Activated CD4-positive, alpha-beta T cell treated with anti-CD3 and anti-CD28 coated beads, Interleukin-2, amount 10 ng/mL, durations not matched to agents 7 days and 5 days (primary cell): ENCODE measurements around the gene CKS1B. TPM values are rescaled to one million over a fixed set of nuclear protein-coding genes. Genes with fewer than 3 reads are reported as not detected.

ENCODE experiments used
- CTCF ChIA-PET: fragments of 350-600 bp; sonication (Branson Sonifier 250); formaldehyde crosslinking; loops from one replicate; lab custom pipeline; 2021; ENCODE audit warnings: antibody characterized with exemption; lab: Charles Lee
- POLR2A ChIA-PET: fragments of 350-600 bp; sonication (Branson Sonifier 250); formaldehyde crosslinking; loops from one replicate; lab custom pipeline; 2021; ENCODE audit warnings: antibody characterized with exemption; lab: Charles Lee
- DNase-seq: peaks from one replicate; pipeline ENCODE4 v3.0.0-alpha.2; 2020
- H3K27ac Mint-ChIP-seq: one replicate; pipeline ENCODE4 v1.8.0; 2021; ENCODE audit warnings: mild to moderate bottlenecking, moderate library complexity, mixed read lengths
- H3K27me3 Mint-ChIP-seq: one replicate; pipeline ENCODE4 v1.8.0; 2021; ENCODE audit warnings: mixed read lengths
- H3K36me3 Mint-ChIP-seq: one replicate; pipeline ENCODE4 v1.8.0; 2021; ENCODE audit warnings: low read depth, mixed read lengths
- H3K4me1 Mint-ChIP-seq: one replicate; pipeline ENCODE4 v1.8.0; 2021; ENCODE audit warnings: mixed read lengths
- H3K4me3 Mint-ChIP-seq: one replicate; pipeline ENCODE4 v1.8.0; 2021; ENCODE audit warnings: mild to moderate bottlenecking, moderate library complexity, mixed read lengths
- H3K9me3 Mint-ChIP-seq: one replicate; pipeline ENCODE4 v1.8.0; 2021; ENCODE audit warnings: mixed read lengths
- total RNA-seq, 2 experiments: library from RNA; stranded (reverse); gene quantifications; one replicate each; pipeline ENCODE4 v1.2.3, GENCODE V29; 2021

CKS1B gene
- total RNA-seq, 2 experiments from 2014 or later, result 147 to 157 TPM

DNA sequence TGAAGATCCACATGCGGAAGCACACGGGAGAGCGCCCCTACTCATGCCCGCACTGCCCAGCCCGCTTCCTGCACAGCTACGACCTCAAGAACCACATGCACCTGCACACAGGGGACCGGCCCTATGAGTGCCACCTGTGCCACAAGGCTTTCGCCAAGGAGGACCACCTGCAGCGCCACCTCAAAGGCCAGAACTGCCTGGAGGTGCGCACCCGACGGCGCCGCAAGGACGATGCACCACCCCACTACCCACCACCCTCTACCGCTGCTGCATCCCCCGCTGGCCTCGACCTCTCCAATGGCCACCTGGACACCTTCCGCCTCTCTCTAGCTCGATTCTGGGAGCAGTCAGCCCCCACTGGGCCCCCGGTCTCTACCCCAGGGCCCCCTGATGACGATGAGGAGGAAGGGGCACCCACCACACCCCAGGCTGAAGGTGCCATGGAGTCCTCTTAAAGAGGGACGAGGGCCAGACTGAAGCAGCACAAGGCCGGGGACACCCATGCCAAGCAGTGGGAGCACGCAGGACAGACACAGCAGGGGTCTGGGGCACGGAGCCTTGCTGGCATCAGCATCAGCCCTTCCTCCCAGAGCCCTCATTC is 41.9 kb downstream of the CKS1B start:
- peaks cover 75% of the 10 kb centered on the region for H3K4me1 Mint-ChIP-seq
- peak overlapping the region; percentile 84 for H3K27ac Mint-ChIP-seq
- ChIA-PET POLR2A (interaction anchor here (1.4 to 1.5 kb wide), 2 partner anchors 32 to 61 kb away, joined by 7 read pairs; no protein-coding TSS in a partner anchor), CTCF (interaction anchor here (0.9 to 17.4 kb wide), 17 partner anchors 9 to 76 kb away, joined by 3 to 222 read pairs (median 7); partner anchors contain the start of genes ADAM15, DCST1, DCST2 and FLAD1)
- no peak for DNase-seq
- H3K36me3 Mint-ChIP-seq, result peaks cover 62% of the 10 kb centered on the region
- no peaks in the 10 kb centered on the region for H3K9me3 Mint-ChIP-seq
- peak overlapping the region; percentile 62 for H3K4me3 Mint-ChIP-seq
- no peaks in the 10 kb centered on the region for H3K27me3 Mint-ChIP-seq

- no peak overlapping the region for H3K4me3 Mint-ChIP-seq
- H3K4me1 Mint-ChIP-seq, result peaks cover 70% of the 10 kb centered on the region
- peak; percentile 85 for DNase-seq
- no peaks in the 10 kb centered on the region for H3K27me3 Mint-ChIP-seq
- ChIA-PET CTCF (interaction anchor here (0.5 to 17.4 kb wide), 33 partner anchors 9 to 458 kb away, joined by 3 to 222 read pairs (median 4); partner anchors contain the start of genes ADAM15, DCST1, DCST2 and FLAD1), POLR2A (no interaction called here)
- no peaks in the 10 kb centered on the region for H3K9me3 Mint-ChIP-seq
- H3K36me3 Mint-ChIP-seq, result peaks cover 59% of the 10 kb centered on the region
- H3K27ac Mint-ChIP-seq, result peak overlapping the region; percentile 84
These were observed 42.8 kb downstream of the CKS1B start for GRCh38 chr1:155017041-155017945.

GRCh38 chr1:155017946-155018316 is 43.5 kb downstream of the CKS1B start:
- DNase-seq, result no peak
- no peak overlapping the region for H3K4me3 Mint-ChIP-seq
- H3K36me3 Mint-ChIP-seq, result peaks cover 53% of the 10 kb centered on the region
- H3K27ac Mint-ChIP-seq, result peak overlapping the region; percentile 41
- H3K9me3 Mint-ChIP-seq, result no peaks in the 10 kb centered on the region
- H3K27me3 Mint-ChIP-seq, result no peaks in the 10 kb centered on the region
- ChIA-PET POLR2A (no interaction called here), CTCF (interaction anchor here (0.5 to 17.4 kb wide), 29 partner anchors 8 to 458 kb away, joined by 3 to 222 read pairs (median 4); partner anchors contain the start of genes ADAM15, DCST1, DCST2 and FLAD1)
- H3K4me1 Mint-ChIP-seq, result peaks cover 67% of the 10 kb centered on the region

- DNase-seq, result no peak
- H3K27ac Mint-ChIP-seq, result peak overlapping the region; percentile 46
- H3K4me3 Mint-ChIP-seq, result no peak overlapping the region
- H3K36me3 Mint-ChIP-seq, result peaks cover 45% of the 10 kb centered on the region
- no peaks in the 10 kb centered on the region for H3K27me3 Mint-ChIP-seq
- ChIA-PET CTCF (interaction anchor here (1.0 to 17.4 kb wide), 11 partner anchors 11 to 74 kb away, joined by 3 to 222 read pairs (median 4); partner anchors contain the start of genes ADAM15, DCST1, DCST2 and LENEP), POLR2A (no interaction called here)
- H3K4me1 Mint-ChIP-seq, result peaks cover 60% of the 10 kb centered on the region
- no peaks in the 10 kb centered on the region for H3K9me3 Mint-ChIP-seq
These were observed 44.3 kb downstream of the CKS1B start for GRCh38 chr1:155018617-155019348.

- H3K27ac Mint-ChIP-seq, result no peak overlapping the region
- DNase-seq, result no peak
- ChIA-PET POLR2A (interaction anchor here (0.6 kb wide), 1 partner anchor 18 kb away, joined by 3 read pairs; no protein-coding TSS in a partner anchor), CTCF (interaction anchor here (1.1 to 17.4 kb wide), 10 partner anchors 8 to 72 kb away, joined by 3 to 222 read pairs (median 4); partner anchors contain the start of genes ADAM15, DCST1, DCST2 and LENEP)
- H3K4me1 Mint-ChIP-seq, result peaks cover 51% of the 10 kb centered on the region
- H3K27me3 Mint-ChIP-seq, result no peaks in the 10 kb centered on the region
- H3K4me3 Mint-ChIP-seq, result no peak overlapping the region
- H3K9me3 Mint-ChIP-seq, result no peaks in the 10 kb centered on the region
- H3K36me3 Mint-ChIP-seq, result peaks cover 37% of the 10 kb centered on the region
These were observed 45.1 kb downstream of the CKS1B start for GRCh38 chr1:155019377-155020245.

DNA sequence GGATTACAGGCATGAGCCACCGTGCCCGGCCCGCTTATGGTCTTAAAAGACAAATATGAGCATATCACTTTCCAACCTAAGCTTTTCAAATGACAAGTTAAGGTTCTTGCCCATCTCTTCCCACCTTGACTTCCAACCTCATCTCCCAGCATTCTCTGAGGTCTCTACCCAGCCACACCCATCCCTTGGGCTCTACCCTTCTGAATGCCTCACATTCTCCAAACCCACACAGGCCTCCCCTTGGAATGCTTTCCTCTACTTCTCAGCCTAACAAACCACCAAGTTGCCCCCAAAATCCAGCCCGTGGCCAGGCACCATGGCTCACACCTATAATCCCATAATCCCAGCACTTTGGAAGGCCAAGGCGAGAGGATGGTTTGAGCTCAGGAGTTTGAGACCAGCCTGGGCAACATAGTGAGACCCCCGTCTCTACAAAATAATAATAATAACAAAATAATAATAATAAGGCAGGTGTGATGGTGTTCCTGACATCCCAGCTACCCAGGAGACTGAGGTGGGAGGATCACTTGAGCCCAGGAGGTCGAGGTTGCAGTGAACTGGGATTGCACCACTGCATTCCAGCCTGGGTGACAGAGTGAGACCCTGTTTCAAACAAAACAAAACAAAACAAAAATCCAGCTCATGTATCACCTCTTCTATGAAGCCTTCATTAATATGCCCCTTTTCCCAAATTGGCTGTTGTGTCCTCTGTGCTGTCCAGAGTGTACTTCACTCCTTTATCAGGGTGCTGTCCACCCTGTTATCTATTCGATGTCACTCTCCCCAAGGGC is 47.9 kb downstream of the CKS1B start:
- H3K36me3 Mint-ChIP-seq, result peaks cover 22% of the 10 kb centered on the region
- H3K4me3 Mint-ChIP-seq, result no peak overlapping the region
- no peak for DNase-seq
- no peaks in the 10 kb centered on the region for H3K9me3 Mint-ChIP-seq
- CTCF ChIA-PET, result interaction anchor here (1.4 to 17.4 kb wide), 4 partner anchors 10 to 32 kb away, joined by 5 to 222 read pairs (median 95); partner anchors contain the start of genes DCST1, DCST2, LENEP and ZBTB7B
- no peak overlapping the region for H3K27ac Mint-ChIP-seq
- H3K4me1 Mint-ChIP-seq, result peaks cover 27% of the 10 kb centered on the region
- POLR2A ChIA-PET, result interaction anchor here (1.4 kb wide), 1 partner anchor 23 kb away, joined by 3 read pairs; no protein-coding TSS in a partner anchor
- H3K27me3 Mint-ChIP-seq, result no peaks in the 10 kb centered on the region

- no peaks in the 10 kb centered on the region for H3K27me3 Mint-ChIP-seq
- H3K27ac Mint-ChIP-seq, result no peak overlapping the region
- H3K4me3 Mint-ChIP-seq, result no peak overlapping the region
- no peak for DNase-seq
- H3K36me3 Mint-ChIP-seq, result peaks cover 17% of the 10 kb centered on the region
- H3K4me1 Mint-ChIP-seq, result peaks cover 23% of the 10 kb centered on the region
- CTCF ChIA-PET, result interaction anchor here (1.4 to 17.4 kb wide), 4 partner anchors 11 to 32 kb away, joined by 5 to 222 read pairs (median 95); partner anchors contain the start of genes DCST1, DCST2, LENEP and ZBTB7B
- no peaks in the 10 kb centered on the region for H3K9me3 Mint-ChIP-seq
- POLR2A ChIA-PET, result interaction anchor here (1.4 kb wide), 1 partner anchor 24 kb away, joined by 3 read pairs; no protein-coding TSS in a partner anchor
These were observed 48.4 kb downstream of the CKS1B start for GRCh38 chr1:155022927-155023236.

- Mint-ChIP-seq H3K4me3 (no peak overlapping the region), H3K36me3 (peaks cover 13% of the 10 kb centered on the region), H3K27me3 (no peaks in the 10 kb centered on the region), H3K27ac (peak overlapping the region; percentile 21), H3K4me1 (peaks cover 19% of the 10 kb centered on the region), H3K9me3 (no peaks in the 10 kb centered on the region)
- ChIA-PET POLR2A (interaction anchor here (1.4 kb wide), 1 partner anchor 24 kb away, joined by 3 read pairs; no protein-coding TSS in a partner anchor), CTCF (interaction anchor here (0.6 to 16.5 kb wide), 4 partner anchors 11 to 31 kb away, joined by 3 to 222 read pairs (median 6); partner anchors contain the start of genes DCST1 and DCST2)
- no peak for DNase-seq
These were observed 49.1 kb downstream of the CKS1B start for GRCh38 chr1:155023627-155024026.

- no peaks in the 10 kb centered on the region for H3K9me3 Mint-ChIP-seq
- DNase-seq, result no peak
- H3K4me1 Mint-ChIP-seq, result peaks cover 14% of the 10 kb centered on the region
- H3K27me3 Mint-ChIP-seq, result peaks cover 3% of the 10 kb centered on the region
- peak overlapping the region; percentile 9 for H3K27ac Mint-ChIP-seq
- ChIA-PET POLR2A (no interaction called here), CTCF (interaction anchor here (16.5 kb wide), 1 partner anchor 14 kb away, joined by 222 read pairs; the partner anchor contains the start of genes DCST1 and DCST2)
- H3K4me3 Mint-ChIP-seq, result no peak overlapping the region
- peaks cover 7% of the 10 kb centered on the region for H3K36me3 Mint-ChIP-seq
These were observed 49.8 kb downstream of the CKS1B start for GRCh38 chr1:155024315-155024714.

DNA sequence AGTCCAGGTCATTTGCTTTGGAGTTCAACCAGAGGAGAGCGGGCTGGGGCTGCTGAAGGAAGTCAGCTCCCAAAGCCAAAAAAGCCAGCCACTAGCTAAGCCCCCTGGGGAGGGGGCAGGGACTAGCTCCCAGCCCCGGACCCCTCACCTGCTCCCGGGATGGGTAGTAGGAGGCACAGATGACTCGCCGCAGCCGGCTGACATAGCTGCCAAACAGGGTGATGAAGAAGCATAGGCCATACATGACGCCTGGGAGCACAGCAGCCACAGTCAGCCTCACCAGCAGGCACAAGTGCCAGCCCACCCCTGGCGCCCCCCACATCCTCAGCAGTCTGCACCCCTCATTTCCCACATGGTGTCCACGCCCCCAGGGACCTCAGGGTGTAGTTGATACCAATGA is 51.7 kb downstream of the CKS1B start:
- no peaks in the 10 kb centered on the region for H3K9me3 Mint-ChIP-seq
- H3K4me3 Mint-ChIP-seq, result no peak overlapping the region
- H3K4me1 Mint-ChIP-seq, result peaks cover 6% of the 10 kb centered on the region
- H3K36me3 Mint-ChIP-seq, result no peaks in the 10 kb centered on the region
- ChIA-PET POLR2A (interaction anchor here (0.6 kb wide), 1 partner anchor 310 kb away, joined by 3 read pairs; no protein-coding TSS in a partner anchor), CTCF (interaction anchor here (1.1 to 16.5 kb wide), 2 partner anchors 8 to 12 kb away, joined by 4 to 222 read pairs; partner anchors contain the start of genes DCST1 and DCST2)
- peaks cover 3% of the 10 kb centered on the region for H3K27me3 Mint-ChIP-seq
- DNase-seq, result no peak
- no peak overlapping the region for H3K27ac Mint-ChIP-seq
